Naive thymus-derived CD4-positive, alpha-beta T cell (primary cell): ENCODE data around the gene GRK5. TPM values are rescaled to one million over a fixed set of nuclear protein-coding genes. Genes with fewer than 3 reads are reported as not detected.
A peak's percentile ranks its signal among the peaks of the same experiment; 100 is the strongest.

Experiments
- ATAC-seq: fragments of 150-1000 bp; cut with Tn5 transposase; 2 replicates; pipeline ENCODE4 v1.10.0; 2021; ENCODE audit warnings: mild to moderate bottlenecking, moderate library complexity
- CTCF ChIA-PET: fragments of 350-600 bp; sonication (Branson Sonifier 250); formaldehyde crosslinking; loops from one replicate; lab custom pipeline; 2021; ENCODE audit warnings: antibody characterized with exemption; lab: Charles Lee
- POLR2A ChIA-PET: fragments of 350-600 bp; sonication (Branson Sonifier 250); formaldehyde crosslinking; loops from one replicate; lab custom pipeline; 2021; ENCODE audit warnings: antibody characterized with exemption, inconsistent platforms; lab: Charles Lee
- DNase-seq, 9 donors: peaks; one replicate each; pipeline versions ENCODE4 v3.0.0 to v3.0.0-alpha.2; 2020 to 2022; ENCODE audit warnings: mixed read lengths in 1 of 9
- H3K27ac ChIP-seq: one replicate; pipeline ENCODE4 v1.7.0; 2013; ENCODE audit warnings: mild to moderate bottlenecking, low read depth, low read length, moderate library complexity
- H3K27me3 ChIP-seq, 2 donors: one replicate each; pipeline ENCODE4 v1.7.0; 2013; ENCODE audit warnings: low read length in 2 of 2, mild to moderate bottlenecking in 2 of 2, moderate library complexity in 2 of 2; ENCODE audit not compliant: control insufficient read depth in 2 of 2, insufficient read depth in 2 of 2
- H3K36me3 ChIP-seq, 3 experiments: 1 replicate in 2 of 3; 2 replicates in 1 of 3; pipeline ENCODE4 v1.7.0; 2013; ENCODE audit warnings: low read length in 3 of 3, mild to moderate bottlenecking in 3 of 3, moderate library complexity in 1 of 3; ENCODE audit not compliant: insufficient read depth in 3 of 3, control insufficient read depth in 2 of 3
- H3K4me1 ChIP-seq, 2 donors: one replicate each; pipeline ENCODE4 v1.7.0; 2013; ENCODE audit warnings: low read length in 2 of 2, mild to moderate bottlenecking in 2 of 2, moderate library complexity in 1 of 2; ENCODE audit not compliant: control insufficient read depth in 2 of 2, insufficient read depth in 2 of 2
- H3K4me3 ChIP-seq: 2 replicates; pipeline ENCODE4 v1.7.0; 2013; ENCODE audit warnings: mild to moderate bottlenecking, low read length
- H3K9me3 ChIP-seq, 3 experiments: 1 replicate in 2 of 3; 2 replicates in 1 of 3; pipeline ENCODE4 v1.7.0; 2013; ENCODE audit warnings: low read length in 3 of 3; ENCODE audit not compliant: control insufficient read depth in 2 of 3
- H3K27ac Mint-ChIP-seq, 9 donors: one replicate each; pipeline ENCODE4 v1.8.0; 2020 to 2022; ENCODE audit warnings: mixed read lengths in 9 of 9, mild to moderate bottlenecking in 8 of 9, moderate library complexity in 5 of 9, inconsistent platforms in 2 of 9
- H3K27me3 Mint-ChIP-seq, 5 donors: one replicate each; pipeline ENCODE4 v1.8.0; 2021 to 2022; ENCODE audit warnings: mixed read lengths in 5 of 5, mild to moderate bottlenecking in 1 of 5
- H3K36me3 Mint-ChIP-seq, 5 donors: one replicate each; pipeline ENCODE4 v1.8.0; 2020 to 2022; ENCODE audit warnings: mixed read lengths in 5 of 5, mild to moderate bottlenecking in 3 of 5, inconsistent platforms in 1 of 5
- H3K4me1 Mint-ChIP-seq, 7 donors: one replicate each; pipeline ENCODE4 v1.8.0; 2020 to 2022; ENCODE audit warnings: mixed read lengths in 7 of 7, mild to moderate bottlenecking in 3 of 7, inconsistent platforms in 1 of 7
- H3K4me3 Mint-ChIP-seq, 10 donors: one replicate each; pipeline ENCODE4 v1.8.0; 2020 to 2022; ENCODE audit warnings: mild to moderate bottlenecking in 10 of 10, mixed read lengths in 10 of 10, moderate library complexity in 6 of 10, inconsistent platforms in 2 of 10
- H3K9me3 Mint-ChIP-seq, 11 donors: one replicate each; pipeline ENCODE4 v1.8.0; 2020 to 2022; ENCODE audit warnings: mixed read lengths in 11 of 11, mild to moderate bottlenecking in 4 of 11, inconsistent platforms in 1 of 11, moderate library complexity in 1 of 11
- intact Hi-C, 2 donors: fragments of 100-400 bp; cut with micrococcal nuclease; formaldehyde crosslinking; loops; one replicate each; pipeline ENCODE4 v1.15.1; 2023
- polyA plus RNA-seq, 2 donors: library from polyadenylated mRNA; unstranded; fragments of 300-500 nt; fragmentation: Illumina TruSeq; gene quantifications; one replicate each; pipeline ENCODE4 v1.2.3, GENCODE V29; 2021
- total RNA-seq, 6 experiments: library from RNA in 5 of 6; stranded (reverse) in 5 of 6; gene quantifications; 1 replicate in 5 of 6; 2 replicates in 1 of 6; pipeline ENCODE4 v1.2.3 and lab custom pipeline; 2021 to 2026

The GRK5 gene
- total and polyA plus RNA-seq, 7 experiments from 2014 or later: 16.4 to 45.2 (median 30.3) TPM

GRCh38 chr10:119316002-119316358 is 108.6 kb downstream of the GRK5 start:
- peak overlapping the region in 2 of 10 donors; percentile 16 to 62 for H3K4me3 Mint-ChIP-seq
- no peak overlapping the region for H3K4me3 ChIP-seq
- H3K36me3 Mint-ChIP-seq: peaks cover 0 to 20% (median 6%) of the 10 kb centered on the region in 5 donors
- ChIA-PET CTCF (interaction anchor here (0.5 to 0.6 kb wide), 2 partner anchors 79 to 127 kb away, joined by 3 read pairs; no protein-coding TSS in a partner anchor), POLR2A (interaction anchor here (1.0 kb wide), 1 partner anchor 10 kb away, joined by 3 read pairs; no protein-coding TSS in a partner anchor)
- peaks cover 47 to 86% (median 69%) of the 10 kb centered on the region in 7 donors for H3K4me1 Mint-ChIP-seq
- ATAC-seq (no peak), DNase-seq (no peak)
- H3K27ac ChIP-seq: no peak overlapping the region
- H3K9me3 ChIP-seq: no peaks in the 10 kb centered on the region
- peaks cover 0 to 7% (median 0%) of the 10 kb centered on the region in 5 donors for H3K27me3 Mint-ChIP-seq
- peaks cover 35 to 36% of the 10 kb centered on the region in 2 donors for H3K4me1 ChIP-seq
- peaks cover 0 to 6% (median 0%) of the 10 kb centered on the region in 11 donors for H3K9me3 Mint-ChIP-seq
- no peaks in the 10 kb centered on the region for H3K36me3 ChIP-seq
- H3K27ac Mint-ChIP-seq: peak overlapping the region in 4 of 9 donors; percentile 3 to 51 (median 40)
- intact Hi-C loops: no loop called here
- no peaks in the 10 kb centered on the region for H3K27me3 ChIP-seq

DNA sequence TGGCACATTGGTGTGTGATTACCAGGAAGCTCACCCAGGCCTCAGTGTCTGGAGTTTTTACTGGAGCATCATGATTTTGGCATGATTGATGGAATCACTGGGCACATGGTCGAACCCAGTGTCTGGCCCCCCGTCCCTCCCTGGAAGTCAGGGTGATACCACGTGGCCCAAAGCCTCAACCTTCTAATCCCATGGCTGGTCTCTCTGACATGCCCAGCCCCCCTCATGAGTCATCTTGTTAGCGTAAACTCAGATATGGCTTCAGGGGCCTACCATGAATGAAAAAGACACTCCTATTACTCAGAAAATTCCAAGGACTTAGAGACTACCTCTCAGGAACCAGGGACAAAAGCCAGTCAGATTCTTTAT is 109.3 kb downstream of the GRK5 start:
- Mint-ChIP-seq H3K9me3 (peaks cover 0 to 6% (median 0%) of the 10 kb centered on the region in 11 donors), H3K4me1 (peaks cover 46 to 88% (median 73%) of the 10 kb centered on the region in 7 donors), H3K27ac (peak overlapping the region in 1 of 9 donors; percentile 36), H3K4me3 (no peak overlapping the region), H3K27me3 (peaks cover 0 to 7% (median 0%) of the 10 kb centered on the region in 5 donors), H3K36me3 (peaks cover 0 to 20% (median 6%) of the 10 kb centered on the region in 5 donors)
- intact Hi-C loops: no loop called here
- no peak for DNase-seq
- CTCF ChIA-PET: interaction anchor here (0.6 kb wide), 1 partner anchor 128 kb away, joined by 3 read pairs; no protein-coding TSS in a partner anchor
- Histone ChIP-seq H3K4me1 (peaks cover 35 to 36% of the 10 kb centered on the region in 2 donors), H3K4me3 (no peak overlapping the region), H3K27ac (no peak overlapping the region), H3K36me3 (no peaks in the 10 kb centered on the region), H3K9me3 (no peaks in the 10 kb centered on the region), H3K27me3 (no peaks in the 10 kb centered on the region)
- POLR2A ChIA-PET: no interaction called here
- no peak for ATAC-seq

DNA sequence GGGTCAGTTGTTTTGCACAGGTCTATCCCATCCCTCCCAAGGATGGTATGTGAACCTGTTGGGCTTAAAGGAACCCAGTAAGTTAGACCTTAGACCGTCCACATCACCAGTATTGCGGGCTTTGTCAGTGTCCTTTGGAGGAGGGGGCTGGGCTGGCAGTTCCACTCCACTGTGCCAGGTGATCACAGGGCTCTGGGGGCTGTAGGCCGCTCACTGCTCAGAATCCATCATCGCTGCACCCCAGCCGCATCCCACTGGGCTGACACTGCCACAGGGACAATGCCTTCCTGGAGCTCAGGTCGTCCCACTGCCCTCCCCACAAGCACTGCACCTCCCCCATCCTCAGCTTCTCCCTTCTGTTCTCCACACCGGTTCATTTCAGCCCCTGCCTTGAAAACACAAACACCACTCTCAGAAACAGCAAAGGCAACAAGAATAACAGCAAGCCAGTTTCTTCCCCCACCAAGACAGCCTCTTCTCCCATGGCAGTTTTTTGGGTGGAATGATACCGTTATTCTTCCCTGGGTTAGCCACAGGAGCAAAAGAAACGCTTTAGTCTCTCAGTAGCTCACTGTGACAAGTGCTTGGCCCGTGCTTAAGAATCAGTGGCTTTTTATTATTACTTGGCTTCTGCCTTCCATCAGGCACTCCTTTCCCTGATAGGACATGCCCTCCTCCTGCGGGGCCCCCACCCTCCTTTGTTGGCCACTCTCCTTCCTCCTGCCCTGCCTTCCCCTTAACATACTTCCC is 111.2 kb downstream of the GRK5 start:
- no peak for DNase-seq

GRCh38 chr10:119319161-119319919 is 112.0 kb downstream of the GRK5 start:
- POLR2A ChIA-PET: no interaction called here
- no peak for DNase-seq
- no peak for ATAC-seq

More for the DNA sequence above, 111.2 kb downstream of the GRK5 start:
- Mint-ChIP-seq H3K4me3 (no peak overlapping the region), H3K36me3 (peaks cover 0 to 10% (median 6%) of the 10 kb centered on the region in 5 donors), H3K27me3 (no peaks in the 10 kb centered on the region), H3K27ac (peak overlapping the region in 2 of 9 donors; percentile 4 to 5), H3K9me3 (no peaks in the 10 kb centered on the region), H3K4me1 (peaks cover 31 to 88% (median 71%) of the 10 kb centered on the region in 7 donors)
- Histone ChIP-seq H3K4me3 (no peak overlapping the region), H3K4me1 (peaks cover 21 to 23% of the 10 kb centered on the region in 2 donors), H3K27ac (no peak overlapping the region), H3K9me3 (no peaks in the 10 kb centered on the region), H3K27me3 (no peaks in the 10 kb centered on the region), H3K36me3 (no peaks in the 10 kb centered on the region)
- no peak for ATAC-seq
- ChIA-PET CTCF (interaction anchor here (0.6 to 1.5 kb wide), 2 partner anchors 12 to 98 kb away, joined by 3 read pairs; no protein-coding TSS in a partner anchor), POLR2A (interaction anchor here (1.0 kb wide), 1 partner anchor 9 kb away, joined by 3 read pairs; no protein-coding TSS in a partner anchor)
- intact Hi-C loops: no loop called here

GRCh38 chr10:119319920-119320258 is 112.5 kb downstream of the GRK5 start:
- H3K4me1 Mint-ChIP-seq: peaks cover 26 to 81% (median 68%) of the 10 kb centered on the region in 7 donors
- H3K36me3 Mint-ChIP-seq: peaks cover 0 to 10% (median 6%) of the 10 kb centered on the region in 5 donors
- peak overlapping the region in 3 of 9 donors; percentile 4 to 48 (median 36) for H3K27ac Mint-ChIP-seq

More at GRCh38 chr10:119319161-119319919, 112.0 kb downstream of the GRK5 start:
- no peaks in the 10 kb centered on the region for H3K27me3 Mint-ChIP-seq
- H3K27ac ChIP-seq: no peak overlapping the region
- H3K27me3 ChIP-seq: no peaks in the 10 kb centered on the region
- peak overlapping the region in 1 of 9 donors; percentile 36 for H3K27ac Mint-ChIP-seq
- no peak overlapping the region for H3K4me3 Mint-ChIP-seq
- CTCF ChIA-PET: interaction anchor here (1.1 kb wide), 1 partner anchor 12 kb away, joined by 3 read pairs; no protein-coding TSS in a partner anchor
- H3K36me3 Mint-ChIP-seq: peaks cover 0 to 10% (median 6%) of the 10 kb centered on the region in 5 donors
- peaks cover 13 to 15% of the 10 kb centered on the region in 2 donors for H3K4me1 ChIP-seq
- H3K9me3 ChIP-seq: no peaks in the 10 kb centered on the region
- H3K9me3 Mint-ChIP-seq: no peaks in the 10 kb centered on the region
- intact Hi-C loops: no loop called here
- no peak overlapping the region for H3K4me3 ChIP-seq
- H3K4me1 Mint-ChIP-seq: peaks cover 32 to 81% (median 68%) of the 10 kb centered on the region in 7 donors
- no peaks in the 10 kb centered on the region for H3K36me3 ChIP-seq

DNA sequence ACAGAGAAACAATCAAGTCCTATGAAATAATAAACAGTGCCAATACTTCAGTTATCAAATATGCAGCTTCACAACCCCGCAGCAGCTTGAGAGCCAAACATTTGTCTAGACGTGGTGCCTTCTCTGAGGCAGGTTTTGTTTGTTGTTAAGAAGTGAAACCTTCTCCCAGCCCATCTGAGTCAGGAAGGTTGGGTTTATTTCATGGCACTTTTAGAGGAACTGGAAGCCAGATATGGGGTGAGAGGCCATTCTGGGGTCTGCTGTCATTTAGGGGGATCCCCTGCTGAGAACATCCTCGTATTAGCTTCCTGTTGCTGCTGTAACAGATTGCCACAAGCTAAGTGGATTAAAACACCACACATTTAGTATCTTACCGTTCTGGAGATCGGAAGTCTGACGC is 113.6 kb downstream of the GRK5 start:
- H3K4me3 ChIP-seq: no peak overlapping the region
- no peaks in the 10 kb centered on the region for H3K36me3 ChIP-seq
- peaks cover 19 to 70% (median 57%) of the 10 kb centered on the region in 7 donors for H3K4me1 Mint-ChIP-seq
- DNase-seq: no peak
- ChIA-PET CTCF (interaction anchor here (1.1 kb wide), 1 partner anchor 114 kb away, joined by 3 read pairs; the partner anchor contains the start of gene GRK5), POLR2A (no interaction called here)
- peaks cover 0 to 1% of the 10 kb centered on the region in 2 donors for H3K4me1 ChIP-seq
- peak overlapping the region in 2 of 9 donors; percentile 15 to 48 for H3K27ac Mint-ChIP-seq
- H3K9me3 ChIP-seq: no peaks in the 10 kb centered on the region
- intact Hi-C loops: no loop called here
- ATAC-seq: peak; percentile 36
- no peaks in the 10 kb centered on the region for H3K9me3 Mint-ChIP-seq
- no peak overlapping the region for H3K4me3 Mint-ChIP-seq
- H3K36me3 Mint-ChIP-seq: peaks cover 0 to 10% (median 6%) of the 10 kb centered on the region in 5 donors
- H3K27ac ChIP-seq: no peak overlapping the region
- H3K27me3 Mint-ChIP-seq: no peaks in the 10 kb centered on the region
- H3K27me3 ChIP-seq: no peaks in the 10 kb centered on the region

More at GRCh38 chr10:119319920-119320258, 112.5 kb downstream of the GRK5 start:
- Histone ChIP-seq H3K27me3 (no peaks in the 10 kb centered on the region), H3K36me3 (no peaks in the 10 kb centered on the region), H3K4me1 (peaks cover 8 to 11% of the 10 kb centered on the region in 2 donors), H3K27ac (no peak overlapping the region), H3K9me3 (no peaks in the 10 kb centered on the region), H3K4me3 (no peak overlapping the region)
- CTCF ChIA-PET: interaction anchor here (0.6 to 1.1 kb wide), 2 partner anchors 13 to 263 kb away, joined by 3 read pairs; no protein-coding TSS in a partner anchor
- H3K4me3 Mint-ChIP-seq: no peak overlapping the region
- ATAC-seq (no peak), DNase-seq (no peak)
- H3K27me3 Mint-ChIP-seq: no peaks in the 10 kb centered on the region
- POLR2A ChIA-PET: no interaction called here
- H3K9me3 Mint-ChIP-seq: no peaks in the 10 kb centered on the region
- intact Hi-C loops: no loop called here
